Germinal center (tissue), 1 donor: Measurements from ENCODE around the gene ARHGAP18.

Experiments used
- DNase-seq: peaks from one replicate; pipeline ENCODE4 v3.0.0; 2012; ENCODE audit warnings: mixed read lengths, low spot score

Gene ARHGAP18

DNA sequence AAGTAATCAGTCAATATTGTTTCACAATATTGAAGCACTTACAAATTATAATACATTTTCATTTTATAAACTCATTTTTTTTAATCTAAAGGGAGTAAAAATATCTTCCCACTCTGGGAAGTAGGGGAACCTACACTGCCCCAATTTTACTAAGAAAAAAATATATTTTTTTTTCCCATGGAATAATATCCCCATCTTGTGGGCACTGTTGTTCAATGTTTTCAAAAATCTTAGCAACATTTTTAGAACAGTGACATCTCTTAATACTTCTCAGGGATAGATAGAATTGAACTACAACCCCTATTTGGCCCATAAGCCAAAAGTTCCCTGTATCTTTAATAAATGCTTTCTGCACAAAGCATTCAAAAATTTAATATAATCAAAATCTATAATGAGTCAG lies 42.9 kb downstream of the ARHGAP18 start:
- DNase-seq: no peak

DNA sequence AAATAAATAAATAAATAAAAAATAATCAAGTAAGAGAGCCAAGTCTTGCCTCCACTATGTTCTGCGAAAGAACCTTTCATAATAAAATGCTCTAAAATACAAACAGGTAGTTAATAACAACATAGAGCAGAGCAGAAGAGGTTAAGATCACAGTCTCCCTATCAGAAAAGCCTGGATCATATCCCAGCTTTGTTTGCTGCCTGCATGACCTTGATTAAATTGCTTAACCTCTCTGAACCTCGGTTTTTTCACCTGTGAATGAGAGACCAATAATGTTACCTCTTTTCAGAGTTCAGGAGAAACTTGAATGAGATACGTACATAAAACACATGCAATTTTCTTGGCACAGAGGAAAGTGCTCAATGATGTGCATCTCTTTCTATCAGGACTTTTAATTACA lies 44.4 kb downstream of the ARHGAP18 start:
- no peak for DNase-seq

DNA sequence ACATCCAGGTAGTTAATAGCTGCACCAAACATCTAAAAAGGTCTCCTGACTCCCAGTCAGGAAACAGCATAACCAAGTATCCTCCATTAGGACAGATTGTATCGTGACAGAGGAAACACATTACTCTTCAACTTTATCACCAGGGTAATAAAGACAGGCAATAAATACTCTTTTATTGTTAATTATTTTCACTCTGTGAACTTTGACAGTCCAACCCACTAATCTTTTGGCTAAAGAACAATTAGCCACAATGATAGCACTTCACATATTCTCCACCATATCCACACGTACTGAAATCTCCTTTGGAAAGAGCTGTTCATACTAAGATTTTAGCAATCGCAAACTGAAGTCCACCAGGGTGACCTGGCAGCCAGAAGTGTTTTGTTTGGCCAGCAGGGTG lies 46.4 kb downstream of the ARHGAP18 start:
- no peak for DNase-seq

DNA sequence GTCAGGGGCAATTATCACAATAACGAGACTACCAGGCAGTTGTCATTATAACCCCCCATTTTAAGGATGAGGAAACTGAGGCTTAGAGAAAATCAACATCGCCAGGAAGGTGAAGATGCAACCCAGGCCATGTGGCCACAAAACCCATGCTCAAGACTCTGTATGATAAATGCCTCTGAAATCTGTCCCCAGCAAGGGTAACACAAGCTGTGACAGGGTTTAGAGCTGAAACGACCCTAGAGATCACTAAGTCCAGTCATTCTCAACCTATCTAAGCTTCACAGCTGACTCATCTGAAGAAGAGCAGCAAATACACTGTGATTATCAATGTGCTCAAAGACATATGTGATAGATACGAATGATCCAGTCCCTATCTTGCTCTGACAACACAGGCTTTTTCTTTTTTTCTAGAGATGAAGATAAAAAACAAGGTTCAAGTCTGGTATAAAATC lies 47.0 kb downstream of the ARHGAP18 start:
- DNase-seq: no peak

DNA sequence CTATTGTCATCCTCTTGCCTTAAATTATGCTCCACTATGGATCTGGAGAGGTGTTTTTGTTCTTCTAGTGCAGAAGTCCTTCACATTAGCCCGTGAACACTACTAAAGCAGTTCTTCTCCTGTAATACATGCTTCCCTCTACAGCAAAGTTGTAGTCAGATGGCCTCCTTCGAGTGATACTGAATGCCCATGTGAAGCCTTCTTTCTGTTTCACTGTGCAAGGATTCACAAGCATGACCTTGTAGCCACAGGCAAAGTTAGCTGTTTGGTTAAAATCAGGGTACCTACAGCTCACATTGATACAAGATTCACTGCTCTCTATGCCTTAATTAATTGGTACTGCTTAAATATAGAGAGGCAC lies 47.6 kb downstream of the ARHGAP18 start:
- no peak for DNase-seq

DNA sequence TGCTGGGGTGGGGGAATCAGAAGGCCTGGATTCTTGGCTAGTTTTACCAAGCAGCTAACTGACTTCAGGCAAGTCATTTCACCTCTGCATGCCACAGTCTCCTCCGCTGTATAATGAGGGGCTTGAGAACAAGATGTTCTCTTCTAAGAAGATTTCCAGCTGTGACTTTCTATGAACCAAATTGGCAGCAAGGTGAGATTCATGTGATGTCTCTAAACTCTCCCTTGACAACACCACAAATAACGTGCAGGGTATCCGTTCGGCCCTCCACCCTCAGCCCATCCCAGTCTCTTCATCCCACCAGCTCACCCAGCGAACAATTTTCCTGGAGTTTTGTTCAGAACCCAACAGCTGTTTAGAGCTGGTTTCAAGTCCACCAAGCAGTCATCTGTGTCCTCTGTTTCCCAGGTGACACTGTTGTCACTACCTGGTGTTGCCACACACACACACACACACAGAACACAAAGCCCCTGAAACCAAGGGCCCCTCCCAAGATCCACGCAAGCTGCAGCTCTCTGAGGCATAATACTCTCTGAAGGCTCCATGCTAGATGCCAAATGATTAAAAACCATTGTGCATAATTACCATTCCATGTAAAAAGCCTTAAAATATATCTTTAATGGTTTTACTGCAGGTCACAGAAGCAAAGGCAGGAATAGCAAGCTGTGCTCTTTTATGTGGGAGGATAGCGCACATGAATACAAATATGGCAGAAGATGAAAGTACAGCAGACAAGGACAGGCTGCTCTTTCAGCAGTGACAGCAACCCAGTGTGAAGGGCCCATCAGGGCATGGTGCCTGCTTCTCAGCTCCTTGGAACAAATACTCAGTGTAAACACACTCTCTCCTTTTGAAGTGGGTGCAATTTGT lies 48.2 kb downstream of the ARHGAP18 start:
- no peak for DNase-seq

- DNase-seq: no peak
Measured at GRCh38 chr6:129660346-129660676, 49.7 kb downstream of the ARHGAP18 start.

- DNase-seq: no peak
Measured at GRCh38 chr6:129659590-129660345, 50.2 kb downstream of the ARHGAP18 start.

DNA sequence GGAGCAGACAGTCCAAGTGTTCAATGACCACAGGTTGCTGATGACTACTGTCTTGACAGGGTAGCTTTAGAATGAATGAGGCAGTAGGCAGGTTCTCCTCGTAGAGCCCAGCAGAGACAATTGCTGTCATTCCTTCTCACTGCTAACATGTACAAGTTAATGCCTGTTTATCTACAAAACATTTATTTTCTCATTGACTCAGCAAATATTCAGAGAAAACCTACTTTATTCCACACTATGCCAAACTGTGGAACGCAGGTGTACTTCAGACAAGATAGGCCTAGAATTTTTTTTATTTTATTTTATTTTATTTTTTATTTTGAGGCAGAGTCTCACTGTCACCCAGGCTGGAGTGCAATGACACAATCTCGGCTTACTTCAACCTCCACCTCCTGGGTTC lies 50.8 kb downstream of the ARHGAP18 start:
- DNase-seq: no peak

DNA sequence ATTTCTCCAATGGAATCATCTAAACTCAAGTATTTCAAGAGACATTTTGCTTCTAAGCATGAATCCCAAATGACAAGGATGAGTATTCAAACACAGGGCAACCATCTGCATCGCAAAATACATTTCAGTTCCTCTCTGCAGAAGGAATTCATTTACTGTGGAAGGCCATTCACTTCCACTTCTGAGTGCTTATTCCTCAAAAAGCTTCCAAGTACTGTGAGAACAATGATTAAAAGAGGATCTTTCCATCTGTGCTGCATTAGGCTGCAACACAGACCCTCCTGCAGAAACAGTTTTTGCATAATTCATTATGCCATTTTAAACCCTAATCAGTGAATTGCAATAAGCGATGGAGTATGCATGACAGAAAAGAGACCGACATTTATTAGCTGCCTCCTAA lies 52.5 kb downstream of the ARHGAP18 start:
- no peak for DNase-seq

GRCh38 chr6:129655334-129655733 lies 54.6 kb downstream of the ARHGAP18 start:
- DNase-seq: no peak

GRCh38 chr6:129653746-129654145 lies 56.2 kb downstream of the ARHGAP18 start:
- no peak for DNase-seq

DNA sequence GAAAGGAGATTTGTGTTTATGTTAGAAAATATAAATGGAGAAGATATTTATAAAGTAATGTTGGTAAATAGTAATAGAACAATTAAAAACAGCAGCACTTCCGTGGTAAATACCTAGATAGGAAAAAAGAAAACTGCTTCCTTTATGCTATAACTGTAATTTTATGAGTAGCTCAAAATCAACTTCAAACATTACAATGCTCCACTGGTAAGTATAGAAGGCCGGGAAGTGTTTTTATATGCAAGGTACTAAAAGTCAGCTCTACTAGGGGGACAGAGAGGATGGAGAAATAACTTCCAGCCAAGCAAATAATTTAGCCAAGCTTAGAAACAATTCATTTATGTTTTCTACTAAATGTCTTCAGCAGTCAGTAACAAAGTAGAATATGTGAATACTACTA lies 56.7 kb downstream of the ARHGAP18 start:
- no peak for DNase-seq

- DNase-seq: no peak
Measured at GRCh38 chr6:129651291-129651691, 58.7 kb downstream of the ARHGAP18 start.

DNA sequence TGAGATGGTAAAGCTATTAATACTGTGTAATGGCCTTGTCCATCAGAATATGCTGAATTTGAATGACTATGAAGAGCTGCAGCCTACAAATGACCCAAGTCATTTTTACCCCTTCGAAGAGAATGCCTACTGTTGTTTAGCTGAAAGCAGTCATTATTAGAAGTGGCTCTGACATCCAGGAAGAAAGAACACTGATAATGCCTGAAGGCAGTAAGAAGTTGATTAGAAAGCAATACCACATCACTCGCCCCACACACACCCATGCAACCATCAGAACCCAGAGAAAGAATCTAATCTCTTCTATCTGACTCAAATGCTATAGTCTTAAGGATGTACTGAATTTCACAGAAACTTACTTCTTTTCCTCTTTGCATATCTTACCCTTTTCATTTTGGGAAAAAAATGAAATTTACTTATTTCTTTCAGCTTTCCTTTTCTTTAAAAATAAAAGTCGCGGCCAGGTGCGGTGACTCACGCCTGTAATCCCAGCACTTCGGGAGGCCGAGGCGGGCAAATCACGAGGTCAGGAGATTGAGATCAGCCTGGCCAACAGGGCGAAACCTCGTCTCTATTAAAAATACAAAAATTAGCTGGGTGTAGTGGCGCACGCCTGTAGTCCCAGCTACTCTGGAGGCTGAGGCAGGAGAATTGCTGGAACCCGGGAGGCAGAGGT lies 61.0 kb downstream of the ARHGAP18 start:
- no peak for DNase-seq

DNA sequence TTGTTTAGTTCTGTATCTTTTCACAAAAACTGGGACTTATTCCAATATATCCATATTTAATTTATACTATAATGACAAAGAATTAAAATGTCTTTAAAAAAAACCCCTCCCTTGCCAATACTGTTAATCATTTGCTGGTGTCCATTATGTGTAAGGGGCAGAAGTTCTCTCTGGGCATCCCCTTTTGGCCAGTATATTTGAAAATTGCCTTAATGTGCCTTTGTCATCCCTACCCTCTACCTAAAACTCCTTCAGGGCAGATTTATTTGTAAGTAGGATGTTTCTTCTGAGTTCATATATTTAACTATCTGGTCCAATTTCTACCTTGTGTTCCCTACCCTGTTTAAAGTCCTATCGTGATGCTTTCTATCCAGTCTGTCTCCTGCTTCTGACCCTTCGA lies 62.9 kb downstream of the ARHGAP18 start:
- DNase-seq: no peak

DNA sequence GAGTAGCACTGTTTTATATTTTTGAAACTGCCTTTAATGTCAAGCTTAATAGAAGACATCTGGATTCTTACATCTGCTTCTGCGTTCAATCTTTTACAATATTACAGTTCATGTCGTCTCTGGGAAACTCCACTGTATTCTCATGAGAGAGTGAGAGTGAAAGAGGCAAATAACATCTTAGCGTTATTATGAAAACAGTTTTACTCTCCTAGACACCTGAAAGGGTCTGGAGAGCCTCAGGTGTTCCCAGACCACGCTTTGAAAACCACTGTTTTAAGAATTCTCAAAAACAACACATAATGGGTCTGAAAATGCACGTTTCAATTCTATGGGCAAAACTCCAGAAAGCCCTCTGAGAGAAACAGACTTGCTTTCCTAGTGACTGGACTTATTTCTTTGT lies 63.3 kb downstream of the ARHGAP18 start:
- DNase-seq: no peak

DNA sequence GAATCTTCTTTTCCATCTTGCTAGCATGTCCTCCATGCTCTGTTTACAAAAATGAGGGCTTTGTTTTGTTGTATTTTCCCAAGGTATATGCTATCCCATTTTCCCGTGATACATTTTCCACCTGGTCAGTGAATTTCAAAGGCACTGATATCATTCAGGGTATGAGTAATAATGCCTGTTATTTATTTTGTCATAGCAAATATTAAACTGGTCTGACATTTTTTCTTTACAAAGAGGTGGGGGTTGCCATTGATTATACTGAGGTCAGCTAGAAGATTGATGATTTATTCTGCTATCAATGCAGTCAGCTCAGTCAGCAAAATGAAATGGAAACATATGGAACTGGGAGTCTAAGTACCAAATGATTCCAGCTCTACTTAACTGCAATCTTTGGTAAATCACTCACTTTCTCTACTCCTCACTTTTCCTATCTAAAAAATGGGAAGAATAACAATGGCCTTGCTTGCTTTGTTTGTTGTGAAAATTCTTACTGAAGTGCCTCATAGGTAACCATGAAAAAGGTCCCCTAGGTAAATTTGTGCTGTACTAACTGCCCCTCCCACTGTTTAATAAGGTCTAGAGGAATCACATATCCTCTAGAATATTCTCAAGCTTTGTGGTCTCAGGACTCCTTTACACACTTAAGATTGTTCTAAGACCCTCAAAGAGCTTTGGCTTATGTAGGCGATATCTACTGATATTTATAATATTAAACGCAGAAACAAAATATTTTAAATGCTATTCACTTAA lies 64.0 kb downstream of the ARHGAP18 start:
- DNase-seq: no peak

GRCh38 chr6:129645106-129645829 lies 64.7 kb downstream of the ARHGAP18 start:
- no peak for DNase-seq

- no peak for DNase-seq
Measured at GRCh38 chr6:129644567-129645015, 65.4 kb downstream of the ARHGAP18 start.

DNA sequence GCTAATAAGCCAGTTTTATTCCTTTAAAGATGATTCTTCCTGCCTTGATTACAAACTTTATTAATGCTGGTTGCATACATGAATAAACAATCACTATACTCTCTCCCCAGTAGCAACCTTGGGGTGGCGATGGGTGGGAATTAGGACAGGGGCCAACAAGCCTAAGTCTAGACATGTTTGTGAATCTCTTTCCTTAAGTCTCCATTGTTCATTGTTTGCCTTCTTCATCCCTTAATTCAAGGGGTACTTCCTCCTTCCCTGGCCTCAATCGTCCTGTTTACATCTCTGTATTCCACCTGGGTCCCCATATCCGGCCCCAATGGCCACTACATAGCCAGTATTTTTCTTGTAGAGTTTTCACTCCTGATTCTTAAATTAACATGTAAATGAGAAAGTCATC lies 66.0 kb downstream of the ARHGAP18 start:
- no peak for DNase-seq

GRCh38 chr6:129643176-129643575 lies 66.8 kb downstream of the ARHGAP18 start:
- no peak for DNase-seq
